Sigmoid colon (tissue), 4 donors: ENCODE measurements around the gene PTPRQ.

Source experiments
- EP300 ChIP-seq, 4 donors: sonication (generic); formaldehyde crosslinking; IDR thresholded peaks; one replicate each; pipeline ENCODE4 v1.6.1; 2017; ENCODE audit warnings: antibody characterized with exemption in 4 of 4
- TF ChIP-seq, protein P1 (sequence below), 4 experiments: fragments of 450-650 bp in 3 of 4; fragments of 200-600 bp in 1 of 4; IDR thresholded peaks; one replicate each; pipeline ENCODE4 v1.5.1; 2016 to 2019; ENCODE audit warnings: antibody characterized with exemption in 4 of 4, mild to moderate bottlenecking in 3 of 4, moderate library complexity in 2 of 4

DNA sequence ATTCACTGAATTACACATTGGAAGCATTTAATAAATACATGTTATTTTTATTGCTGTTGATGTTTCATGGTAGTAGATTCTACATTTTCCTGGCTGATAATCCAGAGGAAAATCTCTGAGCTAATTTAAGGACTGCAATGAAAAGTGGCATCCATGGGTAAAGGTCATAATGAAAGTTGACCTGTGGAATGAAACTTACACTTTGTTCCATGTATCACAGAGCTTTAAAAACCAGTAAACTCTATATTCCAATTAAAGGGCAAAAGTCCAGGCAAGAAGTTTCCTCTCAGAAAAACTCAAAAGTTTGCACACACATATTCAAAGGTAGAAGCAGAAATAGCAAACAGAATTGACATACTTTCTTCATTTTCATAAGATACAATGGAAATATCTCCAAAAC lies 218.6 kb downstream of the PTPRQ start:
- TF ChIP-seq, protein P1, sequence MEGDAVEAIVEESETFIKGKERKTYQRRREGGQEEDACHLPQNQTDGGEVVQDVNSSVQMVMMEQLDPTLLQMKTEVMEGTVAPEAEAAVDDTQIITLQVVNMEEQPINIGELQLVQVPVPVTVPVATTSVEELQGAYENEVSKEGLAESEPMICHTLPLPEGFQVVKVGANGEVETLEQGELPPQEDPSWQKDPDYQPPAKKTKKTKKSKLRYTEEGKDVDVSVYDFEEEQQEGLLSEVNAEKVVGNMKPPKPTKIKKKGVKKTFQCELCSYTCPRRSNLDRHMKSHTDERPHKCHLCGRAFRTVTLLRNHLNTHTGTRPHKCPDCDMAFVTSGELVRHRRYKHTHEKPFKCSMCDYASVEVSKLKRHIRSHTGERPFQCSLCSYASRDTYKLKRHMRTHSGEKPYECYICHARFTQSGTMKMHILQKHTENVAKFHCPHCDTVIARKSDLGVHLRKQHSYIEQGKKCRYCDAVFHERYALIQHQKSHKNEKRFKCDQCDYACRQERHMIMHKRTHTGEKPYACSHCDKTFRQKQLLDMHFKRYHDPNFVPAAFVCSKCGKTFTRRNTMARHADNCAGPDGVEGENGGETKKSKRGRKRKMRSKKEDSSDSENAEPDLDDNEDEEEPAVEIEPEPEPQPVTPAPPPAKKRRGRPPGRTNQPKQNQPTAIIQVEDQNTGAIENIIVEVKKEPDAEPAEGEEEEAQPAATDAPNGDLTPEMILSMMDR (IDR thresholded peaks at IDR 0.05): no peak
- no peak for TF ChIP-seq EP300 (IDR thresholded peaks at IDR 0.05)
